HL-60/S4 treated with phorbol 12-myristate 13-acetate at 8.2 ng/mL for 4 days and 3 days (cell line): ENCODE results near the gene SCP2.
"Not testable (repeated sequence)": the region's sequence is repeated elsewhere in the genome, so short reads cannot be mapped to it uniquely, and the experiment has no call there.

Experiments
- in situ Hi-C: fragments of 300-500 bp; cut with MboI; formaldehyde crosslinking; loops from 2 replicates; pipeline ENCODE4 v1.15.0; 2022; ENCODE audit warnings: low sequenced_read_pairs

SCP2 gene

GRCh38 chr1:52915855-52916220, 11.2 kb upstream of the SCP2 start:
- in situ Hi-C loops, result loop anchor here (25.0 kb wide), 1 partner anchor 271 kb away; the partner anchor contains the start of gene CPT2

- in situ Hi-C loops, result loop anchor here (25.0 kb wide), 1 partner anchor 271 kb away; the partner anchor contains the start of gene CPT2
These were observed 10.7 kb upstream of the SCP2 start for GRCh38 chr1:52916241-52916975.

- in situ Hi-C loops, result loop anchor here (25.0 kb wide), 1 partner anchor 270 kb away; the partner anchor contains the start of gene CPT2
These were observed 9.9 kb upstream of the SCP2 start for GRCh38 chr1:52917156-52917555.

GRCh38 chr1:52917581-52917980, 9.5 kb upstream of the SCP2 start:
- in situ Hi-C loops, result loop anchor here (25.0 kb wide), 1 partner anchor 270 kb away; the partner anchor contains the start of gene CPT2

GRCh38 chr1:52918201-52918600, 8.9 kb upstream of the SCP2 start:
- in situ Hi-C loops, result loop anchor here (25.0 kb wide), 1 partner anchor 269 kb away; the partner anchor contains the start of gene CPT2

- in situ Hi-C loops, result loop anchor here (25.0 kb wide), 1 partner anchor 268 kb away; the partner anchor contains the start of gene CPT2
These were observed 7.9 kb upstream of the SCP2 start for GRCh38 chr1:52919051-52919722.

- in situ Hi-C loops, result loop anchor here (25.0 kb wide), 1 partner anchor 267 kb away; the partner anchor contains the start of gene CPT2
These were observed 7.2 kb upstream of the SCP2 start for GRCh38 chr1:52919723-52920483.

GRCh38 chr1:52920791-52921291, 6.2 kb upstream of the SCP2 start:
- in situ Hi-C loops, result loop anchor here (25.0 kb wide), 1 partner anchor 266 kb away; the partner anchor contains the start of gene CPT2

GRCh38 chr1:52925571-52926005, 1.5 kb upstream of the SCP2 start:
- in situ Hi-C loops, result no loop called here

GRCh38 chr1:52926864-52927211, 238 bp upstream of the SCP2 start:
- in situ Hi-C loops, result no loop called here

GRCh38 chr1:52928015-52928404, 934 bp downstream of the SCP2 start:
- in situ Hi-C loops, result no loop called here

- in situ Hi-C loops, result no loop called here
These were observed 1.9 kb downstream of the SCP2 start for GRCh38 chr1:52929019-52929418.

GRCh38 chr1:52937433-52938182, 10.5 kb downstream of the SCP2 start:
- in situ Hi-C loops, result no loop called here

GRCh38 chr1:52938183-52938451, 11.0 kb downstream of the SCP2 start:
- in situ Hi-C loops, result no loop called here

GRCh38 chr1:52943876-52944416, 16.9 kb downstream of the SCP2 start:
- in situ Hi-C loops, result no loop called here

- in situ Hi-C loops, result no loop called here
These were observed 17.5 kb downstream of the SCP2 start for GRCh38 chr1:52944566-52944965.

- in situ Hi-C loops, result no loop called here
These were observed 20.4 kb downstream of the SCP2 start for GRCh38 chr1:52947490-52947889.

GRCh38 chr1:52949602-52950001, 22.5 kb downstream of the SCP2 start:
- in situ Hi-C loops, result not testable (repeated sequence)

GRCh38 chr1:52952112-52952511, 25.0 kb downstream of the SCP2 start:
- in situ Hi-C loops, result no loop called here
